Measurements from ENCODE around the gene RSPH4A.
"Not testable (repeated sequence)": the region's sequence is repeated elsewhere in the genome, so short reads cannot be mapped to it uniquely, and the experiment has no call there.

Gene RSPH4A

DNA sequence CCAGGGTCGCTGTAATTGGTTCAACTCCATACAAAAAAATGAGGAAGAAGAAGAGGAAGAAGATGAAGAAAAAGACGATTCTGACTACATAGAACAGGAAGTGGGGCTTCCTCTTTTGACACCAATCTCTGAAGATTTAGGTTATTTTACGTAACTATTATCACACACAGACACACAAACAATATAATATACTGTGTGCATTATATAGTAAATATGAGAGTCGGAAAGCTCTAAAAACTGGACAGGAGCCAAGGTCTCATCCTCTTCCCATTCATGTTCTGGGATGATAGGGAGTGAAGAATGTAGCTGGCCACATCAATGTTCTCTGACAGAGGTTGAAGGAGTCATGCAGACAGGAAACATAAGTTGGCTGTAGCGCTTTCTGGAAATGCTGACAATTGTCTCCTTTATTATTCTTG, 13.3 kb downstream of the RSPH4A start:
- DNase-seq: no peak

DNA sequence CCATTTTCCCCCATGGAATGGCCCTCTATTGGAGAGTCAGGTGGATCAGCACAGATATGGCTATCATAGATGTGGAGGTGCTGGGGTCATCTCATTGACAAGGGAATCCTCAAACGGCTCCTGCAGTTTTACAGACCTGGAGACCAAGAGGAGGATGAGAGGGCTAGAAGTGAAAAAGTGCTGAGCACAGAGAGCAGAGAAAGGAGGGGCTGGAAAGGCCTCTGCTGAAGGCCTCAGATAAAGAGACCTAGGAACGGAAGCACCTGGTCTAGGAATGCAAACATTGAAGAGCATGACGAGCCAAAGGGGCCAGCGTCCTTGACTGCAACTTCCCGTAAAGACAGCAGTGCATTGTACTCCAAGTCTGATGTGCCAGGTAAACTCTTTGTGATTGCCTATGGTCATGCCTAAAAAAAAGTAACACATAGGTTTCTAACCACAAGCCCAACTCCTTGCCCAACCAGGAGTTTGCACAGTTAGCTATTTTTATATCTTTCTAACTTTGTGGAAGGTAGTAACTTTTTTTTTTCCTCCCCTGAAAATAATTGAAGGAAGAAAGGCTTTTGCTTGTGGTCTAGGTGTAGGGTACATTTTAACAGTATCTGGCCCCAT, 15.2 kb downstream of the RSPH4A start:
- no peak for DNase-seq

DNA sequence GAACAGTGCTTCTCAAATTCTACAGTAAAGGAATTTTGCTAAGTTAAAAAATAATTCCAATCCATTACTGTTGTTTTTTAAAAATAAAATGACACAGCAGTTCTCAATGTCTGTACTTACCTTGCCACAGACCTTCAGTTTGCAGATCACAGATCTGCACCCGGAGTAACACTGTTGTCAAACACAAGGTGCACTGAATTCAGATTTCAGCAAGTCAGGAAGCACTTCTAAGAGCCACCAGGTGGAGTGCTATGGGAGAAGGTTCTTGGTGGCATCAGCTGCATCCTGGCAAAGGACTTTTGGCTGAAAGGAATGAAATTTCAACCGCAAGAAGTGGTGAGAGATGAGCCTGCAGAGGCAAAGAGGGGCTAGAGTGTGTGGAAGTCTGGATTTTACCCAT, 17.4 kb downstream of the RSPH4A start:
- DNase-seq: no peak

DNA sequence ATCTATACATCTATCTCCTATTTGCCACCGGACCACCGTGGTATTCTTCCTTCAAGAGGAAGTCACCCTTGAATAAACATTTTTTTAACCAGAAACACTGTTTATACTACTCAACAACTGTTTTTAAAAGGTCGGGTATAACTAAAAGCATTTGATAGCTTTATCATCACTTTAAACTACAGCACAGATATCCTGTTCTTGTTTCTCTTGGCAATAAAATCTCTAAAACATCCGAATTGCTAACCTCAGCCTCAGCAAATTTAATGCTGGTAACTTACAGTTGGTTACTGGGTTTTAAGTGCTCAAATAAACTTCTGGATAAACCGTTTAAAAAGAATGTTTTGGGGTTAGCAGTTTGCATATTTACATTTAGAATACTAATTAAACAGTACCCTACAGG, 31.9 kb downstream of the RSPH4A start:
- no peak for DNase-seq

DNA sequence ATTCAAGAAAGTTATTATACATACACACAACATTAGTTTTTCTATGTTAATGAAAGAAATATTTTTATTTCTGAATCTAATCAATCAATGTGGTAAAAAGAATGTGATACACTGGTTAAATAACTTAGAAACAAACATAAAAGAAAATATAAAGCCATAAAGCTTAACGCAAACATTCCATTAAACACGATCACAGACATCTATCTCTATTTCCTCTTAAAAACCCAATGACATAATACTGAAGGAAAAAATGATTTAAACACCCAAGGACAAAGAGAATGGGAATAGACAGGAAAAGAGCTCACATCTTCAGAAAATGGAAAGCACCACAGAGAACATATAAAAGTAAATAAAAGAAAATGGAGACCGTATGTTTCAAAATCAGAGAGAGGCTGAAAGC, 32.9 kb downstream of the RSPH4A start:
- DNase-seq: no peak

DNA sequence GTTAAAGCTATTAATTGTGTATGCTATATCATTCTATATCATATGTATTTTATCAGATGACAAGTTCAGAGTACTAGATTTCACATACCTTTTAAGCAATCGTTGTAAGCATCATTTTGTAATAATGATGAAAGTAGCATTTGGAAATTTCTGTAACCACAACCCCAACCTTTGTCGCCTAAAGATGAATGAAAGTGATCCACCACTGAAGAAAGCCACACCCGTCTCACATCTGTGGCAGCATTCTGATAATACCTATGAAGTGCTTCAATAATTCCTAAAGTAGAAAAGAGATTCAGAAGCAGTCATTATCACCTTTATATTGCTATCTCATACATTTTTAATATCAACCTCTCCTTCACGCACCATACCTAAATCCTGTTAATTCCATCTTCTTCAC, 35.6 kb downstream of the RSPH4A start:
- DNase-seq: no peak

DNA sequence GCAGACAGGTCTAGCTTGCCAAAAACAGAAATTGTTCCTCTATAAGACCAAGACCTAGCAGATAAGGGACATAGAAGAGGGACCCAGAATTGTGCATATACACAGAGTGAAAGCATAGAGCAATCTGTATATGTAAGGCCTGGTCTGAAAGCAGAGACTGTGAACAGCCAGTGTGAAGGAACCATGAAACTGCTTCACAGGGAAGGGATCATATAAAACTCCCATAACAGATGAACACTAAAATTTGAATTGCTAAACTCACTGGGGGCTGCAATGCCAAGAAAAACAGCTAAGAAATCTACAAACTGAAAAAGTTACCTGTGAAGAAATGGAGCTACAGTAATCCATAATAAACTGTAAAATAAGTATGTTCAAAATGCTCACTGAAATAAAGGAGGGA, 45.3 kb downstream of the RSPH4A start:
- no peak for DNase-seq

DNA sequence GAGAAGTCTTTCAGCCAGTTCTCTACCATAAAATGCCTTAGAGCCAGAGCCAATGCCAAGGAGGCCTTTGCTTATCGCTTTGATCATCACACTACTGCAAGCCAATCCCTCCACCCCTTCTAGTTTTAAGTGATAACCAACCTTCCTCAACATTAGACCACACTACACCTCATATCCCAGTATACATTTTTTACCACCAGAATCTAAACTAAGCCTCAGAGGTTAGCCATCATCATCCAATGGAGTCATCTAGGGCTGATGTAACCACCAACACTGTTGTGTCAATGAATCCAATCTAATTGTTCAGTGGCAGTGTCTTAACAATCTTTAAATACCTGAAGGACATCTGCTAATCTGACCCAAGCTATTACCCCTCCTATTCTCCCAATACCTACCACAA, 45.9 kb downstream of the RSPH4A start:
- no peak for DNase-seq

DNA sequence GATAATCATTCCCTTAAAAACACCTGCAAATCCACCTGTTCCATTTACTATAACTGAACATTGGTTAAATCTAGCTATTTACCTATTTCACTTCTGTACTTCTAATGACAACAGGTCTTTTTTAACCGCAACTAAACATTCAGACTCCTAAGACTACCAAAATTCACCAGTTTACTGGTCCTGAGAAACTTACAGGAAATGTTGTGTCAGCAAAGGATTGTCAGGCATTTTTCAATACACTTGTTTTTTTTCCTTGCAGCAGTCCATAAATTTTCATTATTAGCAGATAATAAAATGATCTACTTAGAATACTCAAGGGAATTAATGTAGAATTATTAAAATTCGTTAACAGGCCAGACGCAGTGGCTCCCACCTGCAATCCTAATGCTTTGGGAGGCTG, 47.0 kb downstream of the RSPH4A start:
- DNase-seq: no peak

DNA sequence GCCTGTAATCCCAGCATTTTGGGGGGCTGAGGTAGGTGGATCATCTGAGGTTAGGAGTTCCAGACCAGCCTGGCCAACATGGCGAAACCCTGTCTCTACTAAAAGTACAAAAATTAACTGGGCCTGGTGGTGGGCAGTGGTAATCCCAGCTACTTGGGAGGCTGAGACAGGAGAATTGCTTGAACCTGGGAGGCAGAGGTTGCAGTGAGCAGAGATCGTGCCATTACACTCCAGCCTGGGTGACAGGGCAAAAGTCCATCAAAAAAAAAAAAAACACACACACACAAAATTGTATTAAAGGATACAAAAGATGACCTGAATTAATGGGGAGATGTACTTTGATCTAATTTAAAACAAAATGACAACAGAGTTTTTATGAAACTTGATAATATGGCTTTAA, 47.9 kb downstream of the RSPH4A start:
- DNase-seq: not testable (repeated sequence)

DNA sequence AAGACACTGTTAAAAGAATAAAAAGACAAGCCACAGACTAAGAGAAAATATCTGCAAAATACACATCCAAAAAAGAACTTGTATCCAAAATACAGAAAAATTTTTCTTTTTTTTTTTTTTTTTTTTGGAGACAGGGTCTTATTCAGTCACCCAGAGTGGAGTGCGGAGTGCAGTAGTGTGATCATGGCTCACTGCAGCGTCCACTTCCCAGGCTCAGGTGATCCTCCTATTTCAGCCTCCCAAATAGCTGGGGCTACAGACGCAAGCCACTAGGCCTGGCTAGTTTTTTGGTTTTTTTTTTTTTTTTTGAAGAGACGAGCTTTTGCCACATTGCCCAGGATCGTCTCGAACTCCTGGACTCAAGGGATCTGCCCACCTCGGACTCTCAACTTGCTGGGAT, 49.2 kb downstream of the RSPH4A start:
- no peak for DNase-seq

DNA sequence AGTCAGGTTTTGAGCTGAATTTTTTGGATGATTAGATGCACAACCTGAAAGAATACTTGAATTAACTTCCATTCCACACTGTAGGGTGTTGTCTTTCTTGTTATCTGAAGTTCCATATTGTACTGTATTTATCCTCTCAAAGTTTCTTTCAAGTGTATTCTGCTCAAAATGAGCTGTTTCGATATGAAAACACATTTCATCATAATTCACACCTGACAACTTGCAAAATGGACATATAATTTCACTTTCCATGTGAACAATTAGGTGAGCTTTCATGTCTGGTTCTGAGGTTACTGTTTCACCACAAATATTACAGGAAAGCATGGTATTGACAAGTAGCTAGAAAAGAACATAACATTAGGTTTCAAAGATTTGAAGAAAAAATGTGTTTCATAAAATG, 50.6 kb downstream of the RSPH4A start:
- no peak for DNase-seq

DNA sequence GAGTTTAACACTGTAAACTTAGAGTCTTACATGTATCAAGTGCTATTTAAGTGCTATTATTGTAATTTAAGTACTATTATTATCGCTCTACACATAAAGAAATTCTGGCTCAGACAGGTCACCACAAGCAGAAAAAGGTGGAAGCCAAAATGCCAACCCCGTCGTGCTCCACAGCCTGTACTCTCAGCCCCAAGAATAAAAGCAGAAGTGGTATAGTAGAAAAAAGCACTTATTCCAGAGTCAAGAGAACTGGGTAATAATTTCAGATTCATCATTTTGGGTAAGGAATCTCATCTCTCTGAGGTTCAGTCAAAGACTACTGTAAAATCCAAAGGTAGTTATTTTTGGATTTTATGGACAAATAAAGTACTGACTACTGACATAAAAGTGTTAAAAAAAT, 51.3 kb downstream of the RSPH4A start:
- no peak for DNase-seq

DNA sequence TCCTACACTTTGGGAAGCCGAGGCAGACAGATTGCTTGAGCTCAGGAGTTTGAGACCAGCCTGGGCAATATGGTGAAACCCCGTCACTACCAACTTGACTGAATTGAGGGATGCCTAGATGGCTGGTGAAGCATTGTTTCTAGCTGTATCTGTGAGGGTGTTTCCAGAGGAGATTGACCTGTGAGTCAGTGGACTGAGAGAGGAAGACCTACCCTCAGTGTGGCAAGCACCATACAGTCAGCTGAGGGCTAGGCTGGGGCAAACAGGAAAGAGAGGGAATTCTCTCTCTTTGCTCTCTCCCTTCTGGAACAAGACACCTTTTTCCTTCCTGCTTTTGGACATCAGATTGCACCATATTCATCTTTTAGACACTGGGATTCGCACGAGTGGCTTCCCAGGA, 56.0 kb downstream of the RSPH4A start:
- no peak for DNase-seq

DNA sequence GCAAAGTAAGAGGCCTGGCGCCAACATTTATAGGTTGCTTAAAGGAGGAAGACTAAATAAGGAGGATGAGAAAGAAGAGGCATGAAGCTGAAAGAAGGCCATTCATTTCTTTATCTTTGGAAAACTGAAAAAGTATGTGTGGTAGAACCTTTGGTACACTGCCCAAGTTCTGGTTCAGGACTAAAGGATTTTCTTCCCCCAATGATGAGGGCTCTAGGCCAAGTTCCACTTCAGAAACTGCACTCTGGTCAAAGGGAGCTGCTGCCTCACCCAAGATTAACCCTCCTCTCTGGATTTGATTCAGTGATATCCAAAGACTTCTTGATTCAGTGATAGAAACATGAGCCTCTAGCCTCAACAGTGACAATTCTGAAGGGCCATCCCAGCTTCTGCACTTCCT, 59.7 kb downstream of the RSPH4A start:
- no peak for DNase-seq

DNA sequence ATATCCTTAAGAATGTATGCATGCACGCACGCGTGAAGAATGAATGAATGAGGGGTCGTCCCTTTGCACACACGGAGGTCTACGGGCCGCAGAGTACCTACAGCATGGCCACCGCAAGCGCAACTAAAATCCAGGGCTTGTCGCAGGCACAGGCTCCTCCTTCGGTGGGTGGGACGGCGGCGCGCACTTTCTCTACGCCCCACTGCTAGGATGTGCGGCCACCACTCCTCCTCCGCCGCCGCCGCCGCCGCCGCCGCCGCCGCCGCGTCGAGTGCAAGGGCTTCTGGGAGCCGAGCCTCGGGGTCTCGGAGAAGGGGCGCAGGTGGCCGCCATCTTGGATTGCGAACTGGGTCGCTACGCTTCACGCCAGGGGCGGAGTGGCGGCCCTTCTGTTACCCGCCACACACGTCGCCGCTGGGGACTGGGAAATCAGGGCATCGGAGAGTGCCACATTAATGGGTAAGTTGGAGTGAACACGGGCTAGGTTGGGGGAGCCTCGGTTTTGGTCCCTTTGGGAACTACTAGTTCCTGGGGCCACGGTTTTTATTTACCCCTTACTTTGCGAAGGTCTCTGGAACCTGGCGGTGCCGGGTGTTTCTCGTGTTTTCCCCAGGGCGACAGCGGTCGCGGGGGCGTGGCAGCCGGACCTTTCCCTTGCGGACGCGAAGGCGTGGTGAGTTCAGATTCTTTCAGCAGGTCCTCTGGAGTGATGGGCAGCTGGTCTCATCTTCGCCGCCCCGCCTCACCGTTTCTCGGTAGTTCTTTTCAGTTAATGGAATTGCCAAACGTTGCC, 64.8 kb downstream of the RSPH4A start, which contains the start of gene KPNA5:
Gene KPNA5 (plus strand): TSS at position 332 of the 793 bp plus-strand sequence. CDS start 124 bp downstream, at position 456.
- peak; percentile 93 for DNase-seq

DNA sequence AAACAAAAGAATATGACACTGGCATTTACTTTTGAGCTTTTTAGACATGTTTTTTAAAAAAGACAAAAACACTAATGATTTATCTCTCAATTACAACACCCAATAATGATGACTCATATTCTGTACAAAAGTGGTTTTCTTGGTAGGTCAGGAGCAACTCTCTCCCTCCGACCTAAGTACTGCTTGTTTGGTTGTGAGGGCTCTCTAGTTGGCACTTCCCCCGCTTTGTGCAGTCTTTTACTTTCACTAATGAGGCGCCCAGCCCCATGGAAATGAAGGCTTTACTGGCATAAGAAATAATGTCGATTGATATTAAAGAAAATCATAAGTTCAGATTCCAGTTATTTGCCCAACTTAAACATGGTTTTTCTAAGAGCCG, 66.0 kb downstream of the RSPH4A start:
- DNase-seq: peak; percentile 4
